Coronary artery (tissue), 2 donors: ENCODE measurements around the gene CHST11.
A peak's percentile ranks its signal among the peaks of the same experiment; 100 is the strongest.

ENCODE experiments used
- DNase-seq: peaks from one replicate; pipeline ENCODE4 v3.0.0-alpha.2; 2017; ENCODE audit warnings: low spot score
- H3K27ac ChIP-seq, 2 donors: fragments of 200-600 bp; sonication (generic); one replicate each; pipeline ENCODE4 v1.5.1; 2016 to 2019
- H3K4me3 ChIP-seq: fragments of 200-600 bp; sonication (generic); 2 replicates; pipeline ENCODE4 v1.5.1; 2016; ENCODE audit warnings: mild to moderate bottlenecking, moderate library complexity
- TF ChIP-seq, protein P1 (sequence below): fragments of 200-600 bp; sonication (generic); IDR thresholded peaks from one replicate; pipeline ENCODE4 v1.5.1; 2019; ENCODE audit warnings: antibody characterized with exemption

Gene CHST11

DNA sequence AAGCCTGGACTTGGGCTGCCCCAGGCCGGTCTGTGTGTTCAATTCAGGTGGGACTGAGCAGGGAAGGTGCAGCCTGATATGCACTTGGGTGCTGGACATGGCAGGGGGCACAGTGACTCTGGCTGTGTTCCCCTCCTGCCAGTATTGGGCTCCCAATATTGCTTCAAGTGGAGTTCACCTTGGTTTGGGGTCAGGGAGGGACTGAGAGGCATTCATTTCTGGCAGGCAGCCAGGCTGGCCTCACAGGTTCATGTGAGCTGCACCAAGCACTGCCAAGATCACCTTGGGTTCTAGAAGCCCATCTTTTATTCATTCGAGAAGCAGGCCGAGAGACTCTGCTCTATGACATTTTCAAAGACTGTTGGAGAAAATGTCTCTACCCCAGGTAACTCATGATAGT, 245.0 kb downstream of the CHST11 start:
- Histone ChIP-seq H3K4me3 (no peak overlapping the region), H3K27ac (no peak overlapping the region)
- TF ChIP-seq, protein P1, sequence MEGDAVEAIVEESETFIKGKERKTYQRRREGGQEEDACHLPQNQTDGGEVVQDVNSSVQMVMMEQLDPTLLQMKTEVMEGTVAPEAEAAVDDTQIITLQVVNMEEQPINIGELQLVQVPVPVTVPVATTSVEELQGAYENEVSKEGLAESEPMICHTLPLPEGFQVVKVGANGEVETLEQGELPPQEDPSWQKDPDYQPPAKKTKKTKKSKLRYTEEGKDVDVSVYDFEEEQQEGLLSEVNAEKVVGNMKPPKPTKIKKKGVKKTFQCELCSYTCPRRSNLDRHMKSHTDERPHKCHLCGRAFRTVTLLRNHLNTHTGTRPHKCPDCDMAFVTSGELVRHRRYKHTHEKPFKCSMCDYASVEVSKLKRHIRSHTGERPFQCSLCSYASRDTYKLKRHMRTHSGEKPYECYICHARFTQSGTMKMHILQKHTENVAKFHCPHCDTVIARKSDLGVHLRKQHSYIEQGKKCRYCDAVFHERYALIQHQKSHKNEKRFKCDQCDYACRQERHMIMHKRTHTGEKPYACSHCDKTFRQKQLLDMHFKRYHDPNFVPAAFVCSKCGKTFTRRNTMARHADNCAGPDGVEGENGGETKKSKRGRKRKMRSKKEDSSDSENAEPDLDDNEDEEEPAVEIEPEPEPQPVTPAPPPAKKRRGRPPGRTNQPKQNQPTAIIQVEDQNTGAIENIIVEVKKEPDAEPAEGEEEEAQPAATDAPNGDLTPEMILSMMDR, result no peak
- no peak for DNase-seq

DNA sequence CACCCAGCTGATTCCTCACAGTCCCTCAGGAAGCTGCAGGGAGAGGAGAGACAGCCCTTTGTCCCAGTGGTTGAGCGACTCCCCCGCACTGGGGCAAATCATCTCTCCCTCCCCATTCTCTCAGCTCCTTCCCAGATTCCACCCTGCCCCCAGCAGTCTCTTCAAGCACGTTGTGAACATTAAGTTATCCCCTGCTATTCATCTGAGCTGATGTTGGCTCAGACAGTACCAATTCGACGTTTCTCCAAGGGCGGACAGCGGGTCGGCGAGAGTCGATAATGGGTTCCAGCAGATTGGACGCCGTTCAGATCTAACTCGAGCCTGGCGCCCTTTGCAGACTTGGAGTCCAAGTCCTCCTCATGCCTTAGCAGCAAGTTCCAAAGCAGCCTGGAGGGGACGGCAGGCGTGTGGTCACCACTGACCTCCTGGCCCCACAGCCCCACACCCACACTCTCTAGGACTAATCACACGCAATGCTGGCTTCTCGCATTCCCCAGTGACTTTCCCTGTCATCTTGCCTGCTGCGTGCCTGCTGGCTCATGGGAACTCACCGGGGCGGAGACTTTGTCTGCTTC, 245.9 kb downstream of the CHST11 start:
- DNase-seq, result peak; percentile 82
- TF ChIP-seq, protein P1, result no peak
- Histone ChIP-seq H3K27ac (peak overlapping the region in 1 of 2 donors; percentile 33), H3K4me3 (peak overlapping the region; percentile 49)

DNA sequence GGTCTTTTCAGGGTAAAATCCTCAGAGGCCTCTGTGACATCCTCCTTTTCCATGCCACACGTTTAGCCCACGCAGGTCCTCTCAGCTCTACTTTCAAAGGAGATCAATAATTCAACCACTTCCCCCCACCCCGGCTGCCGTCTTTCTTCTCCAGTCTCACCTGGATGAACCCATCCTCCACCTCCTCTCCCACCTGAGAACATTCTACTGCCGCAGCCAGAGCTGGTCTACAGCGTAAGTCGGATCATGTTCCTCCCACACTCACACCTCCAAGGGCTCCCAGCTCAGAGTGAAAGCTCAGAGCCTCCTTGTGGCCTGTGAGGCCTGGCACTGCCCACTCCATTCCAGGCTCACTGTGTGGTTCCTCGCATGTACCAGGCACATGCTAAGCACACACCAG, 246.6 kb downstream of the CHST11 start:
- DNase-seq, result no peak
- no peak overlapping the region for H3K27ac ChIP-seq
- H3K4me3 ChIP-seq, result no peak overlapping the region
- TF ChIP-seq, protein P1, result no peak

DNA sequence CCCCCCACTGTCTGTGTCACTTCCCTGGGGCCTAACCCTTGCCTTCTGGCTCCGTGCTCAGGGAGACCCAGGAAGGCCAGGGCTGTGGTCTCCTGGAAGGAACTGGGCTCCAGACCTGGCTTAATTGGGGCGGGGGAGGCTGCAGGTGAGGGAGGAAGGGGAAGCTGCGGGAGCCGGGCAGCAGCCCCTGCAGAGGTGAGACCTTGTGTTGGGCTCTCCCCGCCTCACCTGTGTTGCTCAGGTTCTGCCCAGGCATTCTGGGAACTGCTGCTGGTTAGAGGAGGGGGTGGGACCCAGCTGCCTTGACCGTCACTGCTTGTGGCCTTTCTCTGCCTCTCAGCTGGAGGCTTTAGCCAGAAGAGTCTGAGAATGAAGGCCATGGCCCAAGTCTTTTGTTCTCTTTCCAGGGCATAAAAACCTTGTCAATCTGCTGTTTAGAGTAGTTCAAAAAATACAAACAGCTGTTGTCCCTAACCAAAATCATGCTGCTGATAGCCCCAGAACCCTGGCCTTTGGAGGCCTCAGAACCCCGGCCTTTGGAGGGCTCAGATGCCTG, 247.6 kb downstream of the CHST11 start:
- H3K27ac ChIP-seq, result no peak overlapping the region
- TF ChIP-seq, protein P1, result no peak
- DNase-seq, result no peak
- H3K4me3 ChIP-seq, result no peak overlapping the region

DNA sequence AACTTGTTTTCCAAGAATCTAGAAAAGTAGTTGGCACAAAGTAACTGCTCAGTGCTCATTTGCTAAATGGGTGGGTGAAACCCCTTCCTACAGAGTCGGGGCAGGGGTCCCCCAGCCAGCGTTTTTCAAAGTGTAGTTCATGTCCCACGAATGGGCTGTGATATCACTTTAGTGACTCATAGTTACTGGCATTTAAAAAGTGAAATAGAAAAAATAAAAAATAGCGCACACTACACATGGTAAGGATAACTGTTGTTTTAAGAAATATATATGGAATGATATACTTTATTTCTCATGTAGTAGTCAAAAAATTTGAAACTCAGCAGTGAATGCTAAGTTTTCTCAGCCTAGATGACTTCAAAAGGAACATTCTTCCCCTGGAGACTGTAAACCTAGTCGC, 250.4 kb downstream of the CHST11 start:
- no peak overlapping the region for H3K27ac ChIP-seq
- DNase-seq, result no peak
- no peak overlapping the region for H3K4me3 ChIP-seq
- TF ChIP-seq, protein P1, result no peak

DNA sequence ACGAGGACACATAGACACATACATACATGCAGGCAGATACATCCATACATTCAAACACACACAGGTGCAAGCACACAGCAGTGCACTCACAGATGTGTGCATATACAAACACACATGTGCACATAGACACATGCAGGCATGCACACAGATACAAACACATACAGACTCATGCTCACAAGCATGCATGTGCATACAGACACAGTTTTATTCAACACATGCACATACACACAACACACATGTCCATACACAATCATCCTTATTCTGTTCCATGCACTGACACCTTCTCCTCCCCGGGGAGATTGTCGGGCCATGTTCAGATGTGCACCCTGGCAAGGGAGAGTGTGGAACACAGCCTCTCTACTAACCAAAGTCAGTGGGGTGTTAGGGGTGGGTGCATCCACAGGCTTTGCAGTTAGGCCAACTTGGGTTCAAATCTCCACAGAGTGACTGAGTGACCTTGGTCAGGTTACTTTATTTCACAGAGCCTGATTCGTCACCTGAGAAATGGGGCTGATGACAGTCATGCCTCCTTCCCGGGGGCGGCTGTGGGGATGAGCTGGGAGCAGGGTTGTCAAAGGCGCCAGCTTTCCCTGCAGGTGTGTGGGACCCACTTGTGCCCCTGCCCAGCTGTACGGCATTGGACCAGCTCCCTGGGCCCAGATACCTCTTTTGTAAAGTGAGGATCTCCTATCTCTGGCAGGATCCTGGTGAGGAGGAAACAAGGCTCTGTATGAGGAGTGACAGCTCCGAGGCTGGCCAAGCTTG, 251.2 kb downstream of the CHST11 start:
- H3K4me3 ChIP-seq, result no peak overlapping the region
- TF ChIP-seq, protein P1, result no peak

GRCh38 chr12:104708891-104709290, 252.1 kb downstream of the CHST11 start:
- H3K27ac ChIP-seq, result no peak overlapping the region
- TF ChIP-seq, protein P1, result no peak
- no peak overlapping the region for H3K4me3 ChIP-seq
- DNase-seq, result no peak

More for the DNA sequence above, 251.2 kb downstream of the CHST11 start:
- no peak overlapping the region for H3K27ac ChIP-seq
- no peak for DNase-seq
